HCT116 (cell line): Measurements from ENCODE around the gene TFCP2L1. TPM values are rescaled to one million over a fixed set of nuclear protein-coding genes. Genes with fewer than 3 reads are reported as not detected.

Experiments
- ATAC-seq: fragments of 200-7000 bp; cut with Tn5 transposase; 2 replicates; pipeline ENCODE4 v1.9.1; 2020; ENCODE audit warnings: mild to moderate bottlenecking, moderate library complexity
- BruUV-seq: library from RNA; stranded (reverse); fragments of 400-500 nt; replicated peaks from 2 replicates; lab custom pipeline; 2021; lab: Mats Ljungman, UMichigan
- CTCF ChIA-PET: fragments of 300-600 bp; sonication (Branson Sonifier 250); formaldehyde crosslinking; loops from one replicate; lab custom pipeline; 2021; ENCODE audit warnings: antibody characterized with exemption; lab: Charles Lee
- POLR2A ChIA-PET: fragments of 300-600, 350-600 bp; sonication (Branson Sonifier 250); formaldehyde crosslinking; loops from one replicate; lab custom pipeline; 2021; ENCODE audit warnings: antibody characterized with exemption; lab: Charles Lee
- RAD21 ChIA-PET, 2 experiments: fragments of 300-600 bp; sonication (Branson Sonifier 250); formaldehyde crosslinking; loops; one replicate each; lab custom pipeline; 2023; ENCODE audit warnings: low total read pairs in 2 of 2; ENCODE audit not compliant: uncharacterized antibody in 2 of 2, unreplicated experiment in 2 of 2, low non-redundant PET in 1 of 2; lab: Charles Lee
- DNase-seq: peaks from one replicate; pipeline ENCODE4 v3.0.0-alpha.2; 2010; ENCODE audit warnings: low read depth, low spot score
- H2AFZ ChIP-seq: fragments of 200-600 bp; shearing (Covaris generic), sonication (generic); 2 replicates; pipeline ENCODE4 v1.6.1; 2017; ENCODE audit warnings: low read depth, mixed run types, mixed read lengths, antibody characterized with exemption, low read length; ENCODE audit not compliant: poor library complexity, severe bottlenecking
- H3K27ac ChIP-seq: 2 replicates; pipeline ENCODE4 v1.5.1; 2012; ENCODE audit warnings: low read depth, low read length
- H3K27me3 ChIP-seq: fragments of 200-600 bp; sonication (generic); 2 replicates; pipeline ENCODE4 v1.6.1; 2016; ENCODE audit warnings: mixed run types, low read length, mixed read lengths; ENCODE audit not compliant: insufficient read depth
- H3K36me3 ChIP-seq, 2 experiments: fragments of 200-500 bp in 1 of 2; fragments of 200-600 bp in 1 of 2; sonication (Bioruptor generic) in 1 of 2; sonication (generic) in 1 of 2; 2 replicates each; pipeline versions ENCODE4 v1.5.1 to v1.6.1; 2014 to 2016; ENCODE audit warnings: low read length in 2 of 2, inconsistent platforms in 1 of 2, mixed read lengths in 1 of 2, mixed run types in 1 of 2; ENCODE audit not compliant: insufficient read depth in 2 of 2, control insufficient read depth in 1 of 2
- H3K4me1 ChIP-seq, 2 experiments: fragments of 200-600 bp in 1 of 2; sonication (generic) in 1 of 2; 2 replicates each; pipeline versions ENCODE4 v1.5.1 to v1.6.1; 2012 to 2017; ENCODE audit warnings: low read length in 2 of 2, inconsistent platforms in 1 of 2, mild to moderate bottlenecking in 1 of 2, mixed read lengths in 1 of 2, mixed run types in 1 of 2, moderate library complexity in 1 of 2; ENCODE audit not compliant: insufficient read depth in 2 of 2, control insufficient read depth in 1 of 2
- H3K4me2 ChIP-seq: fragments of 200-600 bp; sonication (generic); 2 replicates; pipeline ENCODE4 v1.6.1; 2017; ENCODE audit warnings: mixed run types, low read length, mixed read lengths
- H3K4me3 ChIP-seq, 2 experiments: fragments of 200-600 bp in 1 of 2; sonication (generic) in 1 of 2; replicated peaks in 1 of 2; 2 replicates each; pipeline ENCODE4 v1.5.1; 2011 to 2016; ENCODE audit warnings: low read length in 2 of 2, control low read depth in 1 of 2, low read depth in 1 of 2, mild to moderate bottlenecking in 1 of 2, mixed read lengths in 1 of 2, mixed run types in 1 of 2
- H3K79me2 ChIP-seq: fragments of 200-600 bp; sonication (generic); 2 replicates; pipeline ENCODE4 v1.6.1; 2017; ENCODE audit warnings: mild to moderate bottlenecking, mixed run types, low read length, moderate library complexity, mixed read lengths; ENCODE audit not compliant: insufficient read depth
- H3K9ac ChIP-seq: fragments of 200-600 bp; sonication (generic); 2 replicates; pipeline ENCODE4 v1.6.1; 2016; ENCODE audit warnings: low read length, mixed read lengths
- H3K9me2 ChIP-seq: fragments of 200-600 bp; sonication (generic), shearing (Covaris generic); 2 replicates; pipeline ENCODE4 v1.6.1; 2017; ENCODE audit warnings: mixed run types, mild to moderate bottlenecking, moderate library complexity; ENCODE audit not compliant: insufficient read depth
- H3K9me3 ChIP-seq, 2 experiments: fragments of 200-500 bp in 1 of 2; fragments of 200-600 bp in 1 of 2; sonication (Bioruptor generic) in 1 of 2; sonication (generic) in 1 of 2; 2 replicates each; pipeline ENCODE4 v1.6.1; 2014 to 2017; ENCODE audit warnings: low read length in 2 of 2, mixed read lengths in 2 of 2, inconsistent platforms in 1 of 2, low read depth in 1 of 2, mild to moderate bottlenecking in 1 of 2, mixed run types in 1 of 2, moderate library complexity in 1 of 2; ENCODE audit not compliant: control insufficient read depth in 1 of 2, insufficient read depth in 1 of 2
- H4K20me1 ChIP-seq: fragments of 200-600 bp; sonication (generic), shearing (Covaris generic); 2 replicates; pipeline ENCODE4 v1.6.1; 2017; ENCODE audit warnings: mixed run types, mild to moderate bottlenecking, moderate library complexity; ENCODE audit not compliant: insufficient read depth
- CBX3 ChIP-seq: IDR thresholded peaks from 2 replicates; pipeline ENCODE4 v1.6.1; 2012; ENCODE audit warnings: low read depth
- ELF1 ChIP-seq: IDR thresholded peaks from 2 replicates; pipeline ENCODE4 v1.6.1; 2012; ENCODE audit warnings: low read depth, borderline replicate concordance
- EZH2 ChIP-seq: fragments of 200-600 bp; sonication (generic); IDR thresholded peaks from 2 replicates; pipeline ENCODE4 v1.6.1; 2017; ENCODE audit warnings: antibody characterized with exemption, mixed run types
- EZH2phosphoT487 ChIP-seq: fragments of 200-600 bp; IDR thresholded peaks from 2 replicates; pipeline ENCODE4 v1.6.1; 2018; ENCODE audit warnings: antibody characterized with exemption, borderline replicate concordance
- FOSL1 ChIP-seq: IDR thresholded peaks from 2 replicates; pipeline ENCODE4 v1.6.1; 2012; ENCODE audit warnings: low read depth
- JUND ChIP-seq: IDR thresholded peaks from 2 replicates; pipeline ENCODE4 v1.6.1; 2012
- POLR2A ChIP-seq: IDR thresholded peaks from 2 replicates; pipeline ENCODE4 v1.7.0; 2011; ENCODE audit warnings: borderline replicate concordance; ENCODE audit not compliant: insufficient read depth, insufficient read length; ENCODE audit errors: extremely low read depth
- POLR2AphosphoS5 ChIP-seq: IDR thresholded peaks from 2 replicates; pipeline ENCODE4 v1.6.1; 2011; ENCODE audit warnings: mild to moderate bottlenecking, low read depth, low read length, moderate library complexity
- SIN3A ChIP-seq: IDR thresholded peaks from 2 replicates; pipeline ENCODE4 v1.6.1; 2012; ENCODE audit warnings: low read depth
- SP1 ChIP-seq: IDR thresholded peaks from 2 replicates; pipeline ENCODE4 v1.6.1; 2012; ENCODE audit warnings: low read depth
- TCF7L2 ChIP-seq: IDR thresholded peaks from 2 replicates; pipeline ENCODE4 v1.7.0; 2011; ENCODE audit warnings: borderline replicate concordance, inconsistent platforms; ENCODE audit not compliant: insufficient read depth, insufficient read length; ENCODE audit errors: extremely low read depth
- ZFX ChIP-seq: fragments of 450-650 bp; IDR thresholded peaks from 2 replicates; pipeline ENCODE4 v1.6.1; 2017
- intact Hi-C: fragments of 100-400 bp; cut with micrococcal nuclease; formaldehyde crosslinking; loops from 2 replicates; pipeline ENCODE4 v1.10.0; 2022
- total RNA-seq: library from RNA; stranded (reverse); gene quantifications from one replicate; pipeline ENCODE4 v1.2.1, GENCODE V29; 2021; ENCODE audit not compliant: unreplicated experiment
- TF ChIP-seq, protein P1 (sequence below): IDR thresholded peaks from 2 replicates; pipeline ENCODE4 v1.6.1; 2012
- TF ChIP-seq, protein P2 (sequence below): IDR thresholded peaks from 2 replicates; pipeline ENCODE4 v1.6.1; 2012
- TF ChIP-seq, protein P3 (sequence below): IDR thresholded peaks from 2 replicates; pipeline ENCODE4 v1.6.1; 2011; ENCODE audit warnings: mild to moderate bottlenecking, low read length, moderate library complexity; ENCODE audit not compliant: insufficient replicate concordance; ENCODE audit errors: extremely low read depth

The TFCP2L1 gene
- total RNA-seq, 1 experiment from 2014 or later = 8.4 TPM

DNA sequence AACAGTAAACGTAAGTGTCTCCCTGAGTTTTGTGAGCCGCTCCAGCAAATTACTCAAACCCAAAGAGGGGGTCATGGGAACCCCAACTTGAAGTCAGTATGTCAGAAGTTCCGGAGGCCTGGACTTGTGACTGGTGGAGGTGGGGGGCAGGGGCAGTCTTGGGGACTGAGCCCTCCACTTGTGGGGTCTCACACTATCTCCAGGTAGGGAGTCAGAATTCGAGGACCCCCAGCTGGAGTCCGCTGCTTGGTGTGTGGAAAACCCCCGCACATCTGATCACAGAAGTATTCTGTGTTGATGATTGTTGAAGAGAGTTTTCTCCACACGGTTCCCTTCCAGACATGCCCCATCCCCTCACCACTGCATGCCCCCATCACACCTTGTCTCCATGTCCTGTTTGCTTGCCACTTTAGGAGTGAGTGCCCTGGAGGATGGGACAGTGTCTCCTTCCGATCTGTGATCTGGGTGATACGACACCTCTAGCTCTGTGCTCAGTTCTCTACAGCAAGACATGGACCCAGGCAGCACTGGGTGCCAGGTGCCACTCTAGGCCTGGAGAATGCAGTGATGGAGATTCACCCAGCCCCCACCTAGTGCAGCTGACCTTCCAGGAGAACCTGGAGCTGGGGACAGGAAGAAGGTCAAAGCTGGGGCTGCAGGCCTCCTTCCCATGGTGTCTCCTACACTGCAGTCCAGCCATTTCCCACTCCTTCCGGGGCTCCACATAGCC is 85.6 kb downstream of the TFCP2L1 start:
- H3K27me3 ChIP-seq = no peaks in the 10 kb centered on the region

DNA sequence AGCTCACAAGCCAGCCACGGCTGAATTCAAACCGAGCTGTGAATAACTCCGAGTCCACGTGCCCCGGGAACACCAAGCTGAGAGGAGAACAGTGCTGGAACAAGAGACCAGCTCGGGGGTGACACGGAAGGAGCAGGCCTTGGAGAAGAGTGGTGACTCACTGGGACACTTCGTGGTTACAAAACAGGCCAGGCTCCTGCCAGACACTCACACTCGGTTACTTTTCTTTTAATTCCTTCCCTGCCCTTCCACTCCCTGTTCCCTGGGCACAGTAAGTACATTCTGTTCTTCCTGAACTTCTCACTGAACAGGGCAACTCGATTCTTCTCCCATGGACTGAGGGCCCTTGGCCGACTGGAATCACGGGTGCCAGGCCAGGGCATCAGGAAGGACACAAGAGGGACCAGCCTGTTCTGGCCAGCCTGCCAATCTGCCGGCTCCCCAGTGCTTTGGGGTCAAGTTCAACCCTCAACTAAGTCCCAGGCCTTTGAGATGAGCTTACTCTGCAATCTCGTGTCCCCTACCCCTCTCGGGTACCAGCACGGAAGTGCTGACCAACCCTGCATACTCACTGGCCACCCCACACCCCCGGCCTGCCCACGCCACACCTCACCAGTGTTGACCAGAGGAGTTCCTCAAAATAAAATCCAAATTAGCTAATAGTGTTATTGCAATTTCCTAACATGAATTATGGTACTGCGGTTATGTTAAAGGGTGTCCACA is 87.5 kb downstream of the TFCP2L1 start:
- Histone ChIP-seq H3K79me2 (no peaks in the 10 kb centered on the region), H3K4me3 (no peak overlapping the region), H3K36me3 (no peaks in the 10 kb centered on the region), H3K9ac (no peak overlapping the region), H3K9me3 (no peaks in the 10 kb centered on the region), H2AFZ (peak overlapping the region; percentile 32), H4K20me1 (no peaks in the 10 kb centered on the region), H3K4me1 (peaks cover 0 to 8% of the 10 kb centered on the region in 2 experiments; a peak in 2 of 4 replicates), H3K4me2 (peak overlapping the region; percentile 25), H3K9me2 (no peaks in the 10 kb centered on the region), H3K27me3 (no peaks in the 10 kb centered on the region), H3K27ac (no peak overlapping the region)
- ChIA-PET CTCF (interaction anchor here (0.7 kb wide), 1 partner anchor 102 kb away, joined by 3 read pairs; no protein-coding TSS in a partner anchor), POLR2A (no interaction called here), RAD21 (interaction anchor here in 1 of 2 experiments (0.6 kb wide), 1 partner anchor 293 kb away, joined by 3 read pairs; no protein-coding TSS in a partner anchor)
- ATAC-seq (peak; percentile 54), DNase-seq (no peak)
- no TSS peak for BruUV-seq
- TF ChIP-seq, protein P1, sequence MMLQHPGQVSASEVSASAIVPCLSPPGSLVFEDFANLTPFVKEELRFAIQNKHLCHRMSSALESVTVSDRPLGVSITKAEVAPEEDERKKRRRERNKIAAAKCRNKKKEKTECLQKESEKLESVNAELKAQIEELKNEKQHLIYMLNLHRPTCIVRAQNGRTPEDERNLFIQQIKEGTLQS = no peak
- TF ChIP-seq, protein P2, sequence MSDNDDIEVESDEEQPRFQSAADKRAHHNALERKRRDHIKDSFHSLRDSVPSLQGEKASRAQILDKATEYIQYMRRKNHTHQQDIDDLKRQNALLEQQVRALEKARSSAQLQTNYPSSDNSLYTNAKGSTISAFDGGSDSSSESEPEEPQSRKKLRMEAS = no peak
- TF ChIP-seq CBX3 = no peak
- TF ChIP-seq ZFX = no peak
- TF ChIP-seq, protein P3, sequence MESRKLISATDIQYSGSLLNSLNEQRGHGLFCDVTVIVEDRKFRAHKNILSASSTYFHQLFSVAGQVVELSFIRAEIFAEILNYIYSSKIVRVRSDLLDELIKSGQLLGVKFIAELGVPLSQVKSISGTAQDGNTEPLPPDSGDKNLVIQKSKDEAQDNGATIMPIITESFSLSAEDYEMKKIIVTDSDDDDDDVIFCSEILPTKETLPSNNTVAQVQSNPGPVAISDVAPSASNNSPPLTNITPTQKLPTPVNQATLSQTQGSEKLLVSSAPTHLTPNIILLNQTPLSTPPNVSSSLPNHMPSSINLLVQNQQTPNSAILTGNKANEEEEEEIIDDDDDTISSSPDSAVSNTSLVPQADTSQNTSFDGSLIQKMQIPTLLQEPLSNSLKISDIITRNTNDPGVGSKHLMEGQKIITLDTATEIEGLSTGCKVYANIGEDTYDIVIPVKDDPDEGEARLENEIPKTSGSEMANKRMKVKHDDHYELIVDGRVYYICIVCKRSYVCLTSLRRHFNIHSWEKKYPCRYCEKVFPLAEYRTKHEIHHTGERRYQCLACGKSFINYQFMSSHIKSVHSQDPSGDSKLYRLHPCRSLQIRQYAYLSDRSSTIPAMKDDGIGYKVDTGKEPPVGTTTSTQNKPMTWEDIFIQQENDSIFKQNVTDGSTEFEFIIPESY = no peak
- TF ChIP-seq EZH2 = no peak
- TF ChIP-seq JUND = no peak
- no peak for TF ChIP-seq FOSL1
- no peak for TF ChIP-seq POLR2A
- no peak for TF ChIP-seq POLR2AphosphoS5
- no peak for TF ChIP-seq EZH2phosphoT487
- no peak for TF ChIP-seq TCF7L2
- no peak for TF ChIP-seq SP1
- intact Hi-C loops = no loop called here

More for the DNA sequence above, 85.6 kb downstream of the TFCP2L1 start:
- ATAC-seq = no peak
- H3K36me3 ChIP-seq = no peaks in the 10 kb centered on the region
- no peaks in the 10 kb centered on the region for H3K79me2 ChIP-seq
- POLR2A ChIA-PET = no interaction called here
- DNase-seq = no peak
- TF ChIP-seq SP1 (no peak), POLR2A (no peak), ELF1 (no peak), TCF7L2 (no peak), SIN3A (no peak), CBX3 (no peak)
- TF ChIP-seq, protein P2 = no peak
- H3K9ac ChIP-seq = no peak overlapping the region
- H3K27ac ChIP-seq = no peak overlapping the region
- intact Hi-C loops = no loop called here
- BruUV-seq = no TSS peak
- H3K4me3 ChIP-seq = no peak overlapping the region
- no peaks in the 10 kb centered on the region for H4K20me1 ChIP-seq
- RAD21 ChIA-PET = no interaction called here
- CTCF ChIA-PET = no interaction called here
- no peak overlapping the region for H2AFZ ChIP-seq
- no peaks in the 10 kb centered on the region for H3K9me2 ChIP-seq
- H3K4me1 ChIP-seq = peaks cover 0 to 8% of the 10 kb centered on the region in 2 experiments; a peak in 2 of 4 replicates
- no peak overlapping the region for H3K4me2 ChIP-seq
- H3K9me3 ChIP-seq = no peaks in the 10 kb centered on the region
